SK-N-SH treated with all-trans-retinoic acid at 6 μM for 48 hours (cell line): ENCODE measurements around the gene XDH.

Source experiments
- ATAC-seq: fragments of 200-7000 bp; cut with Tn5 transposase; 3 replicates; pipeline ENCODE4 v1.9.1; 2020; ENCODE audit warnings: mild to moderate bottlenecking, moderate library complexity
- CSDC2 ChIP-seq: fragments of 250-450 bp; sonication (Bioruptor Pico); IDR thresholded peaks from 2 replicates; pipeline ENCODE4 v1.5.0; 2020; ENCODE audit warnings: mild to moderate bottlenecking, moderate library complexity
- ESRRG ChIP-seq: fragments of 250-450 bp; sonication (Bioruptor Pico); IDR thresholded peaks from 2 replicates; pipeline ENCODE4 v1.6.1; 2021; ENCODE audit warnings: mild to moderate bottlenecking
- GLIS3 ChIP-seq: fragments of 250-450 bp; sonication (Bioruptor Pico); IDR thresholded peaks from 2 replicates; pipeline ENCODE4 v1.5.0; 2020; ENCODE audit warnings: mild to moderate bottlenecking, moderate library complexity
- ISL1 ChIP-seq: fragments of 250-450 bp; sonication (Bioruptor Pico); IDR thresholded peaks from 2 replicates; pipeline ENCODE4 v2.1.2; 2022; ENCODE audit warnings: mild to moderate bottlenecking, moderate library complexity
- OSR1 ChIP-seq: fragments of 250-450 bp; sonication (Bioruptor Pico); IDR thresholded peaks from 2 replicates; pipeline ENCODE4 v1.8.0; 2022; ENCODE audit warnings: moderate library complexity, mild to moderate bottlenecking, inconsistent platforms
- PPARA ChIP-seq: fragments of 250-450 bp; sonication (Bioruptor Pico); IDR thresholded peaks from 2 replicates; pipeline ENCODE4 v1.5.0; 2020; ENCODE audit warnings: mild to moderate bottlenecking, borderline replicate concordance
- SNAI2 ChIP-seq: fragments of 250-450 bp; sonication (Bioruptor Pico); IDR thresholded peaks from 2 replicates; pipeline ENCODE4 v1.5.0; 2020; ENCODE audit warnings: mild to moderate bottlenecking, moderate library complexity
- TCF4 ChIP-seq: fragments of 250-450 bp; sonication (Bioruptor Pico); IDR thresholded peaks from 2 replicates; pipeline ENCODE4 v1.8.0; 2021; ENCODE audit warnings: mild to moderate bottlenecking, moderate library complexity, borderline replicate concordance
- TOX ChIP-seq: fragments of 250-450 bp; sonication (Bioruptor Pico); IDR thresholded peaks from 2 replicates; pipeline ENCODE4 v1.8.0; 2021; ENCODE audit warnings: mild to moderate bottlenecking, moderate library complexity, borderline replicate concordance
- ZC3H10 ChIP-seq: fragments of 250-450 bp; sonication (Bioruptor Pico); IDR thresholded peaks from 2 replicates; pipeline ENCODE4 v1.5.1; 2021; ENCODE audit warnings: mild to moderate bottlenecking, moderate library complexity
- ZFP3 ChIP-seq: fragments of 250-450 bp; sonication (Bioruptor Pico); IDR thresholded peaks from 2 replicates; pipeline ENCODE4 v1.5.0; 2020; ENCODE audit warnings: mild to moderate bottlenecking, moderate library complexity
- ZFP30 ChIP-seq: fragments of 450-650 bp; formaldehyde crosslinking; IDR thresholded peaks from 2 replicates; pipeline ENCODE4 v1.5.0; 2022; ENCODE audit warnings: mild to moderate bottlenecking, moderate library complexity
- ZNF565 ChIP-seq: fragments of 450-650 bp; formaldehyde crosslinking; conservative IDR thresholded peaks from 2 replicates; pipeline ENCODE4 v1.5.0; 2020; ENCODE audit warnings: low read depth, mild to moderate bottlenecking, moderate library complexity
- ZNF8 ChIP-seq: fragments of 450-650 bp; formaldehyde crosslinking; IDR thresholded peaks from 2 replicates; pipeline ENCODE4 v1.5.0; 2020; ENCODE audit warnings: mild to moderate bottlenecking, moderate library complexity
- TF ChIP-seq, protein P1 (sequence below): fragments of 250-450 bp; sonication (Bioruptor Pico); IDR thresholded peaks from 2 replicates; pipeline ENCODE4 v1.5.0; 2020; ENCODE audit warnings: mild to moderate bottlenecking, moderate library complexity
- TF ChIP-seq, protein P2 (sequence below): fragments of 250-450 bp; sonication (Bioruptor Pico); IDR thresholded peaks from 2 replicates; pipeline ENCODE4 v1.5.1; 2020; ENCODE audit warnings: low read depth, mild to moderate bottlenecking, moderate library complexity
- TF ChIP-seq, protein P3 (sequence below): fragments of 250-450 bp; sonication (Bioruptor Pico); IDR thresholded peaks from 2 replicates; pipeline ENCODE4 v1.5.1; 2021; ENCODE audit warnings: mild to moderate bottlenecking, moderate library complexity
- TF ChIP-seq, protein P4 (sequence below): fragments of 250-450 bp; sonication (Bioruptor Pico); IDR thresholded peaks from 2 replicates; pipeline ENCODE4 v1.8.0; 2021; ENCODE audit warnings: low read depth, mild to moderate bottlenecking, moderate library complexity, borderline replicate concordance

Gene XDH

DNA sequence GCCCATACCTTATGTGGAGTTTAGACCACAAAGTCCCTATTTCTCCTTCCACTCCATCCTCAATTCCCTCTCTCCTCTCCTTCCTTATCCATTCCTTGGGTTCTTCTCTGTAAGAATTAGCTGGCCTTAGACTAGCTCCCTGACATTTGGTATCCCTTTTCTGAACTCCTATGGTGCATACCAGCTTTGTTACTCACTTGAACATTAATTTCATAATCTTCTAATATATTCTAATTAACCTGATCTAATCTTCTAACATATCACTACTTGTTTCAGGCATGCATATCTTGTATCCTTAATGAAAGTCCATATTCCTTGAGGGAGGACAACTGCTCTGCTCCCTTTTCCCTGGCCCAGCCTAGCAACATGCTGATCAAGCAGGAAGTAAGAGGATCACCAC, 114.2 kb downstream of the XDH start:
- TF ChIP-seq, protein P1, sequence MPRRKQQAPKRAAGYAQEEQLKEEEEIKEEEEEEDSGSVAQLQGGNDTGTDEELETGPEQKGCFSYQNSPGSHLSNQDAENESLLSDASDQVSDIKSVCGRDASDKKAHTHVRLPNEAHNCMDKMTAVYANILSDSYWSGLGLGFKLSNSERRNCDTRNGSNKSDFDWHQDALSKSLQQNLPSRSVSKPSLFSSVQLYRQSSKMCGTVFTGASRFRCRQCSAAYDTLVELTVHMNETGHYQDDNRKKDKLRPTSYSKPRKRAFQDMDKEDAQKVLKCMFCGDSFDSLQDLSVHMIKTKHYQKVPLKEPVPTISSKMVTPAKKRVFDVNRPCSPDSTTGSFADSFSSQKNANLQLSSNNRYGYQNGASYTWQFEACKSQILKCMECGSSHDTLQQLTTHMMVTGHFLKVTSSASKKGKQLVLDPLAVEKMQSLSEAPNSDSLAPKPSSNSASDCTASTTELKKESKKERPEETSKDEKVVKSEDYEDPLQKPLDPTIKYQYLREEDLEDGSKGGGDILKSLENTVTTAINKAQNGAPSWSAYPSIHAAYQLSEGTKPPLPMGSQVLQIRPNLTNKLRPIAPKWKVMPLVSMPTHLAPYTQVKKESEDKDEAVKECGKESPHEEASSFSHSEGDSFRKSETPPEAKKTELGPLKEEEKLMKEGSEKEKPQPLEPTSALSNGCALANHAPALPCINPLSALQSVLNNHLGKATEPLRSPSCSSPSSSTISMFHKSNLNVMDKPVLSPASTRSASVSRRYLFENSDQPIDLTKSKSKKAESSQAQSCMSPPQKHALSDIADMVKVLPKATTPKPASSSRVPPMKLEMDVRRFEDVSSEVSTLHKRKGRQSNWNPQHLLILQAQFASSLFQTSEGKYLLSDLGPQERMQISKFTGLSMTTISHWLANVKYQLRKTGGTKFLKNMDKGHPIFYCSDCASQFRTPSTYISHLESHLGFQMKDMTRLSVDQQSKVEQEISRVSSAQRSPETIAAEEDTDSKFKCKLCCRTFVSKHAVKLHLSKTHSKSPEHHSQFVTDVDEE, result 0 out of 2 replicates have a peak, but pooled peaks have one; percentile 35
- TF ChIP-seq ZFP3 (CRISPR knock-in tag), result peak; percentile 86
- TF ChIP-seq, protein P2, sequence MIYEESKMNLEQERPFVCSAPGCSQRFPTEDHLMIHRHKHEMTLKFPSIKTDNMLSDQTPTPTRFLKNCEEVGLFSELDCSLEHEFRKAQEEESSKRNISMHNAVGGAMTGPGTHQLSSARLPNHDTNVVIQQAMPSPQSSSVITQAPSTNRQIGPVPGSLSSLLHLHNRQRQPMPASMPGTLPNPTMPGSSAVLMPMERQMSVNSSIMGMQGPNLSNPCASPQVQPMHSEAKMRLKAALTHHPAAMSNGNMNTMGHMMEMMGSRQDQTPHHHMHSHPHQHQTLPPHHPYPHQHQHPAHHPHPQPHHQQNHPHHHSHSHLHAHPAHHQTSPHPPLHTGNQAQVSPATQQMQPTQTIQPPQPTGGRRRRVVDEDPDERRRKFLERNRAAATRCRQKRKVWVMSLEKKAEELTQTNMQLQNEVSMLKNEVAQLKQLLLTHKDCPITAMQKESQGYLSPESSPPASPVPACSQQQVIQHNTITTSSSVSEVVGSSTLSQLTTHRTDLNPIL, result 0 out of 2 replicates have a peak, but pooled peaks have one; percentile 53
- TF ChIP-seq TCF4 (CRISPR knock-in tag), result no peak
- peak; percentile 33; the same call in 1 of the 2 replicates for TF ChIP-seq SNAI2
- TF ChIP-seq, protein P3, sequence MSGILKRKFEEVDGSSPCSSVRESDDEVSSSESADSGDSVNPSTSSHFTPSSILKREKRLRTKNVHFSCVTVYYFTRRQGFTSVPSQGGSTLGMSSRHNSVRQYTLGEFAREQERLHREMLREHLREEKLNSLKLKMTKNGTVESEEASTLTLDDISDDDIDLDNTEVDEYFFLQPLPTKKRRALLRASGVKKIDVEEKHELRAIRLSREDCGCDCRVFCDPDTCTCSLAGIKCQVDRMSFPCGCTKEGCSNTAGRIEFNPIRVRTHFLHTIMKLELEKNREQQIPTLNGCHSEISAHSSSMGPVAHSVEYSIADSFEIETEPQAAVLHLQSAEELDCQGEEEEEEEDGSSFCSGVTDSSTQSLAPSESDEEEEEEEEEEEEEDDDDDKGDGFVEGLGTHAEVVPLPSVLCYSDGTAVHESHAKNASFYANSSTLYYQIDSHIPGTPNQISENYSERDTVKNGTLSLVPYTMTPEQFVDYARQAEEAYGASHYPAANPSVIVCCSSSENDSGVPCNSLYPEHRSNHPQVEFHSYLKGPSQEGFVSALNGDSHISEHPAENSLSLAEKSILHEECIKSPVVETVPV (CRISPR knock-in tag), result no peak
- TF ChIP-seq ISL1 (CRISPR knock-in tag), result peak; percentile 76
- TF ChIP-seq ZFP30, result peak; percentile 61; the same call in 1 of the 2 replicates
- ATAC-seq, result peak; percentile 32

DNA sequence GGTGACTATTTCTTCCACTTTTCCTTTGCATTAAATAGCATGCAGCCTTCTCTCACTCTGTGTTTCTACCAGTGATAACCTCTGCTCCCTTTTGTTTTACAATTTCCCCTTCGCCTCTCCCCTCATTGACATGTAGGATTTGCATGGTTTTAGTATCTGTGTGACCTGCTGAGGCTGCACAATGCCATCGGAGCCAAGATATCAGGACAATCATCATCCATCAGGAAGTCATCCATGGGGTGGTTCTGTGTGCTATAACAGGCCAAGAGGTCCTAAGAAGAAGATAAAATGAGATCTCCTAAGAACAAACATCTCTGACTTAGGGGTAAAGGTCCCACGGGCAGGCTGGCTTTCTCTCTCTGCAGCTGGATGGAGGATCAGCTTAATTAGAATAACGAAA, 115.0 kb downstream of the XDH start:
- ATAC-seq, result no peak
- TF ChIP-seq CSDC2 (CRISPR knock-in tag) (no peak), SNAI2 (no peak), TOX (CRISPR knock-in tag) (no peak), ZC3H10 (CRISPR knock-in tag) (no peak)
- TF ChIP-seq, protein P4, sequence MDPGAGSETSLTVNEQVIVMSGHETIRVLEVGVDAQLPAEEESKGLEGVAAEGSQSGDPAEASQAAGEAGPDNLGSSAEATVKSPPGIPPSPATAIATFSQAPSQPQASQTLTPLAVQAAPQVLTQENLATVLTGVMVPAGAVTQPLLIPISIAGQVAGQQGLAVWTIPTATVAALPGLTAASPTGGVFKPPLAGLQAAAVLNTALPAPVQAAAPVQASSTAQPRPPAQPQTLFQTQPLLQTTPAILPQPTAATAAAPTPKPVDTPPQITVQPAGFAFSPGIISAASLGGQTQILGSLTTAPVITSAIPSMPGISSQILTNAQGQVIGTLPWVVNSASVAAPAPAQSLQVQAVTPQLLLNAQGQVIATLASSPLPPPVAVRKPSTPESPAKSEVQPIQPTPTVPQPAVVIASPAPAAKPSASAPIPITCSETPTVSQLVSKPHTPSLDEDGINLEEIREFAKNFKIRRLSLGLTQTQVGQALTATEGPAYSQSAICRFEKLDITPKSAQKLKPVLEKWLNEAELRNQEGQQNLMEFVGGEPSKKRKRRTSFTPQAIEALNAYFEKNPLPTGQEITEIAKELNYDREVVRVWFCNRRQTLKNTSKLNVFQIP, result no peak

DNA sequence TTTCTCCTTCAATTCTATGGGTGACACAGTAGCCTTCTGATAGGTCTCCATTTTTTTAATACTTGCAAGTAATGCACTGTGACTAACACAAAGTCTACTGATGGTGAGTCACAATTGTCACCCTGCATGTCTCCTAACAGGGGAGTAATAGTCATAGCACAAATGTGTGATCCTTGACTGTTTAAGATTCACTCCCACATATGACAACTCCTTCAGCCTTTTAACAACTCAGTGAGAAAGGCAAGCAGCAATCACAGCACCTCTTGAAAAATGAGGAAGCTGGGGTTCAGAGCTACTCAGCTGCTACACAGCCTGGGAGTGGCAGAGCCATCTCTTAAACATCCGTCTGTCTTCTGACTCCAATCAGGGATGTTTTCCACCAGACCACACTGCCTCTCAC, 116.8 kb downstream of the XDH start:
- peak; percentile 25; the same call in 1 of the 3 replicates for ATAC-seq
- TF ChIP-seq TCF4 (CRISPR knock-in tag), result no peak
- TF ChIP-seq PPARA (CRISPR knock-in tag), result no peak
- TF ChIP-seq ZNF565 (CRISPR knock-in tag), result no peak
- no peak for TF ChIP-seq OSR1 (CRISPR knock-in tag)
- TF ChIP-seq ZNF8 (CRISPR knock-in tag), result no peak
- TF ChIP-seq, protein P3 (CRISPR knock-in tag), result no peak
- TF ChIP-seq, protein P1, result no peak
- TF ChIP-seq ZC3H10 (CRISPR knock-in tag), result no peak
- TF ChIP-seq ISL1 (CRISPR knock-in tag), result no peak
- no peak for TF ChIP-seq ZFP3 (CRISPR knock-in tag)
- TF ChIP-seq, protein P4, result no peak
- TF ChIP-seq GLIS3 (CRISPR knock-in tag), result no peak
- no peak for TF ChIP-seq ZFP30
- no peak for TF ChIP-seq ESRRG (CRISPR knock-in tag)
